Measurements from ENCODE around the gene ZNF451.

DNA sequence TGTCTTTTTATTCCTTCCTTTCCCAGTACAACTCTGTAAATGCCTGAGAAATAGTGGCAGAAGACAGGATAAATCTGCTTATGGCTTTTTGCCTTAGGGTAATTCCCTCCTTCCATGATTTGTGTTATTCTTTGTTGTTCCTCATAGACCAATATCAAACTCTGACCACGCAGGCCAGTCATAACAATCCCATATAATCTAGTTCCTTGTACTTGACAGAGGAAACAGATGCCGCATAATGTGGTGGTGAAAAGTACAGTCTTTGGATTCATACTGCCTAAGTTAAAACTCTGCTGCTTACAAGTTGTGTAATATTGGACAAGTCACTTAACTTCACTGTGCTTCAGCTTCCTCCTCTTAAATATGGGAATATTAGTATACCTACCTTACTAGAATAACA, 74.0 kb downstream of the ZNF451 start:
- TF ChIP-seq CTCF (IDR thresholded peaks at IDR 0.05) = no peak
- TF ChIP-seq ZFX (IDR thresholded peaks at IDR 0.05; ENCODE audit: borderline replicate concordance) = no peak

Data from 22Rv1 (cell line).